Measurements from ENCODE around the gene CLDN25. TPM values are rescaled to one million over a fixed set of nuclear protein-coding genes. Genes with fewer than 3 reads are reported as not detected.

Gene CLDN25
- total and polyA plus RNA-seq, 2 of the 13 experiments (the other 11 are each of a cell fraction or from before 2014, with no cell fraction given) = not detected

DNA sequence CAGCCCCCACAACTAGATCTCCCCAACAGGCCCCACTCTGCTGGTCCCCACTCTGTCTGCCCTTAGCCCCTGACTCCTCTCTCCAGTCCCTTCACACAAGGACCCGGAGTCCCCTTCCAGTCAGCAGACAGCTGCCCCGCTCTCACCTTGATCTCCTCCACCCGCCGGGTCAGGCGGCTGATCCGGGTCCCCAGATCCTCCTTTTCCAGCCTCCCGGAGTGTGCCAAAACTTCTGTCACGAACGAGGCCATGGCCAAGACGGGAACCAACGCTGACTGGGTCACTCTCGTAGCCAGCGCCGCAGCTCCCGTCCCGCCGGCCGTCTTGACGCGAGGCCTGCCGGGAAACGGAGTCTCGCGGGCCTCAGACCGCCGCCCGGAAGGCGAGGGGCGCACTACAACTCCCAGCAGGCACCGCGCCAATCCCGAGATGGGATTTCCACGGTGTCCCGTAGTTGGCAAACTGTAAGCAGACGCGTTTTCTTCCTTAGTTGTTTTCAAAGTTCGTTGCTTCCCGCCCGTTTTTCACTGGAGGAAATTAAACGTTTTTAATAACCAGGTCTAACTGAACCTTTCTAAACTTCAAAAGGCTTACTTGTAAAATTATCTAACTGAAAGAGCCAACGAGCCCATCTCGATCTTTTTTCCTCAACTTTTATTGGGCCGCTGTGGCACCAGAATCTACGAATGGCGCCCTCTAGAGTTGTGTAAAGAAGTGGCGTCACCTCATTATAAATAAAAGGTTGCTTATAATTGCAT is 6.0 kb upstream of the CLDN25 start, which contains the start of gene ZW10 (continued):
- TF ChIP-seq, protein P1, sequence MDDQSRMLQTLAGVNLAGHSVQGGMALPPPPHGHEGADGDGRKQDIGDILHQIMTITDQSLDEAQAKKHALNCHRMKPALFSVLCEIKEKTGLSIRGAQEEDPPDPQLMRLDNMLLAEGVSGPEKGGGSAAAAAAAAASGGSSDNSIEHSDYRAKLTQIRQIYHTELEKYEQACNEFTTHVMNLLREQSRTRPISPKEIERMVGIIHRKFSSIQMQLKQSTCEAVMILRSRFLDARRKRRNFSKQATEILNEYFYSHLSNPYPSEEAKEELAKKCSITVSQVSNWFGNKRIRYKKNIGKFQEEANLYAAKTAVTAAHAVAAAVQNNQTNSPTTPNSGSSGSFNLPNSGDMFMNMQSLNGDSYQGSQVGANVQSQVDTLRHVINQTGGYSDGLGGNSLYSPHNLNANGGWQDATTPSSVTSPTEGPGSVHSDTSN (CRISPR knock-in tag; IDR thresholded peaks at IDR 0.05; ENCODE audit: borderline replicate concordance) = no peak
- TF ChIP-seq, protein P2, sequence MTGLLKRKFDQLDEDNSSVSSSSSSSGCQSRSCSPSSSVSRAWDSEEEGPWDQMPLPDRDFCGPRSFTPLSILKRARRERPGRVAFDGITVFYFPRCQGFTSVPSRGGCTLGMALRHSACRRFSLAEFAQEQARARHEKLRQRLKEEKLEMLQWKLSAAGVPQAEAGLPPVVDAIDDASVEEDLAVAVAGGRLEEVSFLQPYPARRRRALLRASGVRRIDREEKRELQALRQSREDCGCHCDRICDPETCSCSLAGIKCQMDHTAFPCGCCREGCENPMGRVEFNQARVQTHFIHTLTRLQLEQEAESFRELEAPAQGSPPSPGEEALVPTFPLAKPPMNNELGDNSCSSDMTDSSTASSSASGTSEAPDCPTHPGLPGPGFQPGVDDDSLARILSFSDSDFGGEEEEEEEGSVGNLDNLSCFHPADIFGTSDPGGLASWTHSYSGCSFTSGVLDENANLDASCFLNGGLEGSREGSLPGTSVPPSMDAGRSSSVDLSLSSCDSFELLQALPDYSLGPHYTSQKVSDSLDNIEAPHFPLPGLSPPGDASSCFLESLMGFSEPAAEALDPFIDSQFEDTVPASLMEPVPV (CRISPR knock-in tag; IDR thresholded peaks at IDR 0.05) = peak; percentile 81
- TF ChIP-seq, protein P3, sequence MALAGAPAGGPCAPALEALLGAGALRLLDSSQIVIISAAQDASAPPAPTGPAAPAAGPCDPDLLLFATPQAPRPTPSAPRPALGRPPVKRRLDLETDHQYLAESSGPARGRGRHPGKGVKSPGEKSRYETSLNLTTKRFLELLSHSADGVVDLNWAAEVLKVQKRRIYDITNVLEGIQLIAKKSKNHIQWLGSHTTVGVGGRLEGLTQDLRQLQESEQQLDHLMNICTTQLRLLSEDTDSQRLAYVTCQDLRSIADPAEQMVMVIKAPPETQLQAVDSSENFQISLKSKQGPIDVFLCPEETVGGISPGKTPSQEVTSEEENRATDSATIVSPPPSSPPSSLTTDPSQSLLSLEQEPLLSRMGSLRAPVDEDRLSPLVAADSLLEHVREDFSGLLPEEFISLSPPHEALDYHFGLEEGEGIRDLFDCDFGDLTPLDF (CRISPR knock-in tag; IDR thresholded peaks at IDR 0.05) = peak; percentile 92
- TF ChIP-seq SIN3A (IDR thresholded peaks at IDR 0.05; ENCODE audit: borderline replicate concordance, low read depth, low read length) (peak; percentile 65; the same call in 1 of the 2 replicates), ZNF777 (CRISPR knock-in tag; IDR thresholded peaks at IDR 0.05) (no peak), PHF5A (CRISPR knock-in tag; IDR thresholded peaks at IDR 0.05; ENCODE audit: low read depth, unreplicated experiment) (no peak), ARID2 (CRISPR knock-in tag; IDR thresholded peaks at IDR 0.05; ENCODE audit: borderline replicate concordance) (peak; percentile 89), NFE2L2 (IDR thresholded peaks at IDR 0.05; ENCODE audit: low read length) (no peak), FOXA1 (IDR thresholded peaks at IDR 0.05) (no peak), FOXA1 (CRISPR knock-in tag; IDR thresholded peaks at IDR 0.05) (no peak), CBX1 (IDR thresholded peaks at IDR 0.05; ENCODE audit: low read depth) (no peak), ZNF878 (CRISPR knock-in tag; IDR thresholded peaks at IDR 0.05) (no peak), SMC3 (IDR thresholded peaks at IDR 0.05; ENCODE audit: low read length) (no peak), ZNF251 (CRISPR knock-in tag; IDR thresholded peaks at IDR 0.05) (no peak), RXRA (CRISPR knock-in tag; IDR thresholded peaks at IDR 0.05) (peak; percentile 64), FOSL1 (CRISPR knock-in tag; IDR thresholded peaks at IDR 0.05; ENCODE audit: borderline replicate concordance) (no peak), JUNB (CRISPR knock-in tag; IDR thresholded peaks at IDR 0.05; ENCODE audit: borderline replicate concordance) (no peak), ZNF776 (CRISPR knock-in tag; IDR thresholded peaks at IDR 0.05) (no peak), ZNF652 (CRISPR knock-in tag; IDR thresholded peaks at IDR 0.05; ENCODE audit: borderline replicate concordance, low read depth) (no peak), TOPORS (CRISPR knock-in tag; IDR thresholded peaks at IDR 0.05) (no peak), MYC (CRISPR knock-in tag; IDR thresholded peaks at IDR 0.05; ENCODE audit: borderline replicate concordance) (peak; percentile 66; the same call in 1 of the 2 replicates), ZSCAN25 (CRISPR knock-in tag; IDR thresholded peaks at IDR 0.05) (no peak), ZNF747 (CRISPR knock-in tag; IDR thresholded peaks at IDR 0.05; ENCODE audit: borderline replicate concordance) (no peak)
- TF ChIP-seq, protein P4, sequence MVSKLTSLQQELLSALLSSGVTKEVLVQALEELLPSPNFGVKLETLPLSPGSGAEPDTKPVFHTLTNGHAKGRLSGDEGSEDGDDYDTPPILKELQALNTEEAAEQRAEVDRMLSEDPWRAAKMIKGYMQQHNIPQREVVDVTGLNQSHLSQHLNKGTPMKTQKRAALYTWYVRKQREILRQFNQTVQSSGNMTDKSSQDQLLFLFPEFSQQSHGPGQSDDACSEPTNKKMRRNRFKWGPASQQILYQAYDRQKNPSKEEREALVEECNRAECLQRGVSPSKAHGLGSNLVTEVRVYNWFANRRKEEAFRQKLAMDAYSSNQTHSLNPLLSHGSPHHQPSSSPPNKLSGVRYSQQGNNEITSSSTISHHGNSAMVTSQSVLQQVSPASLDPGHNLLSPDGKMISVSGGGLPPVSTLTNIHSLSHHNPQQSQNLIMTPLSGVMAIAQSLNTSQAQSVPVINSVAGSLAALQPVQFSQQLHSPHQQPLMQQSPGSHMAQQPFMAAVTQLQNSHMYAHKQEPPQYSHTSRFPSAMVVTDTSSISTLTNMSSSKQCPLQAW (CRISPR knock-in tag; IDR thresholded peaks at IDR 0.05) = peak; percentile 53; the same call in 1 of the 2 replicates
- TF ChIP-seq, protein P5, sequence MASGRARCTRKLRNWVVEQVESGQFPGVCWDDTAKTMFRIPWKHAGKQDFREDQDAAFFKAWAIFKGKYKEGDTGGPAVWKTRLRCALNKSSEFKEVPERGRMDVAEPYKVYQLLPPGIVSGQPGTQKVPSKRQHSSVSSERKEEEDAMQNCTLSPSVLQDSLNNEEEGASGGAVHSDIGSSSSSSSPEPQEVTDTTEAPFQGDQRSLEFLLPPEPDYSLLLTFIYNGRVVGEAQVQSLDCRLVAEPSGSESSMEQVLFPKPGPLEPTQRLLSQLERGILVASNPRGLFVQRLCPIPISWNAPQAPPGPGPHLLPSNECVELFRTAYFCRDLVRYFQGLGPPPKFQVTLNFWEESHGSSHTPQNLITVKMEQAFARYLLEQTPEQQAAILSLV (CRISPR knock-in tag; IDR thresholded peaks at IDR 0.05; ENCODE audit: borderline replicate concordance) = 0 out of 2 replicates have a peak, but pooled peaks have one; percentile 48
